HepG2 (cell line): ENCODE measurements around the gene ABCG4. TPM values are rescaled to one million over a fixed set of nuclear protein-coding genes. Genes with fewer than 3 reads are reported as not detected.

Experiments
- ARID5B ChIP-seq: IDR thresholded peaks from 2 replicates; pipeline ENCODE4 v1.4.0; 2020; ENCODE audit warnings: mild to moderate bottlenecking, missing genetic modification reagents
- BATF2 ChIP-seq: sonication (generic); formaldehyde crosslinking; IDR thresholded peaks from 2 replicates; pipeline ENCODE4 v1.8.0; 2022; ENCODE audit warnings: mild to moderate bottlenecking, missing genetic modification reagents, moderate library complexity
- CSRNP2 ChIP-seq: sonication (generic); formaldehyde crosslinking; conservative IDR thresholded peaks from 2 replicates; pipeline ENCODE4 v1.8.0; 2022; ENCODE audit warnings: low read depth, missing genetic modification reagents
- GATAD1 ChIP-seq: IDR thresholded peaks from 2 replicates; pipeline ENCODE4 v1.6.1; 2016; ENCODE audit warnings: missing genetic modification reagents, missing compliant biosample characterization
- HIVEP1 ChIP-seq: sonication (generic); formaldehyde crosslinking; IDR thresholded peaks from 2 replicates; pipeline ENCODE4 v1.4.0; 2020; ENCODE audit warnings: mild to moderate bottlenecking, missing genetic modification reagents
- KLF11 ChIP-seq: IDR thresholded peaks from 2 replicates; pipeline ENCODE4 v1.6.1; 2016; ENCODE audit warnings: missing compliant biosample characterization
- PATZ1 ChIP-seq: sonication (generic); formaldehyde crosslinking; IDR thresholded peaks from 2 replicates; pipeline ENCODE4 v1.4.0; 2020; ENCODE audit warnings: missing genetic modification reagents
- RAD21 ChIP-seq: fragments of 450-650 bp; formaldehyde crosslinking; IDR thresholded peaks from 2 replicates; pipeline ENCODE4 v1.5.0; 2020; ENCODE audit warnings: mild to moderate bottlenecking
- RBM22 ChIP-seq: fragments of 200-400 bp; formaldehyde crosslinking; optimal IDR thresholded peaks from 2 replicates; pipeline ENCODE3; 2017; ENCODE audit warnings: mild to moderate bottlenecking, low read length, moderate library complexity
- SMC3 ChIP-seq: IDR thresholded peaks from 2 replicates; pipeline ENCODE4 v1.6.1; 2011; ENCODE audit warnings: low read length, improper control_type of control experiment
- SOX13 ChIP-seq, 3 experiments: fragments of 450-650 bp in 1 of 3; sonication (generic) in 1 of 3; formaldehyde crosslinking in 1 of 3; IDR thresholded peaks in 2 of 3; conservative IDR thresholded peaks in 1 of 3; 2 replicates each; pipeline versions ENCODE4 v1.5.0 to v1.6.1; 2016 to 2020; ENCODE audit warnings: antibody characterized with exemption in 1 of 3, mild to moderate bottlenecking in 1 of 3, missing compliant biosample characterization in 1 of 3, missing genetic modification reagents in 1 of 3, moderate library complexity in 1 of 3
- ZFP37 ChIP-seq: sonication (generic); formaldehyde crosslinking; IDR thresholded peaks from 2 replicates; pipeline ENCODE4 v1.4.0; 2020; ENCODE audit warnings: missing genetic modification reagents, borderline replicate concordance
- ZFY ChIP-seq: sonication (generic); formaldehyde crosslinking; IDR thresholded peaks from 2 replicates; pipeline ENCODE4 v1.4.0; 2020; ENCODE audit warnings: missing genetic modification reagents
- ZNF205 ChIP-seq: IDR thresholded peaks from 2 replicates; pipeline ENCODE4 v1.6.1; 2018; ENCODE audit warnings: missing biosample characterization, missing genetic modification reagents
- ZNF678 ChIP-seq: sonication (generic); formaldehyde crosslinking; IDR thresholded peaks from 2 replicates; pipeline ENCODE4 v1.4.0; 2020; ENCODE audit warnings: mild to moderate bottlenecking, missing genetic modification reagents
- ZXDC ChIP-seq: sonication (generic); formaldehyde crosslinking; IDR thresholded peaks from 2 replicates; pipeline ENCODE4 v1.5.0; 2020; ENCODE audit warnings: mild to moderate bottlenecking, missing genetic modification reagents
- polyA plus RNA-seq, 8 experiments: library from polyadenylated mRNA; depleted of rRNA in 3 of 8; stranded (reverse) in 7 of 8; unstranded in 1 of 8; fragments of >200 nt; fragmentation: Illumina TruSeq in 4 of 8; extraction: Trizol in 4 of 8; gene quantifications; 2 replicates each; pipeline versions ENCODE4 v1.2.1 to v1.2.3, GENCODE V29; 2011 to 2016; ENCODE audit warnings: low read depth in 4 of 8, missing spikeins in 1 of 8, mixed read lengths in 1 of 8; ENCODE audit not compliant: insufficient read depth in 1 of 8
- total RNA-seq, 5 experiments: library from RNA; depleted of rRNA; stranded (reverse); fragments of >200 nt; fragmentation: Illumina TruSeq; extraction: Trizol; gene quantifications; 2 replicates each; pipeline ENCODE4 v1.2.3, GENCODE V29; 2016; ENCODE audit warnings: low read depth in 1 of 5

ABCG4 gene
- total and polyA plus RNA-seq, 2 of the 13 experiments (the other 11 are each of a cell fraction or from before 2014, with no cell fraction given): not detected

- TF ChIP-seq ZNF205 (CRISPR knock-in tag): no peak
- TF ChIP-seq PATZ1 (CRISPR knock-in tag): peak; percentile 72
- TF ChIP-seq SMC3: no peak
- no peak for TF ChIP-seq ZNF678 (CRISPR knock-in tag)
- TF ChIP-seq ZFY (CRISPR knock-in tag): peak; percentile 57
- no peak for TF ChIP-seq BATF2 (CRISPR knock-in tag)
- TF ChIP-seq ZXDC (CRISPR knock-in tag): 0 out of 2 replicates have a peak, but pooled peaks have one; percentile 43
- no peak for TF ChIP-seq SOX13 (IDR thresholded peaks at IDR 0.05)
- TF ChIP-seq SOX13 (CRISPR knock-in tag; conservative IDR thresholded peaks at IDR 0.05 in 1 of 2, IDR thresholded peaks at IDR 0.05 in 1 of 2): no peak
- TF ChIP-seq HIVEP1 (CRISPR knock-in tag): no peak
- TF ChIP-seq ZFP37 (CRISPR knock-in tag): peak; percentile 4; the same call in 1 of the 2 replicates
- no peak for TF ChIP-seq RBM22
- no peak; the same call in 1 of the 2 replicates for TF ChIP-seq ARID5B (CRISPR knock-in tag)
- no peak for TF ChIP-seq KLF11
- TF ChIP-seq GATAD1 (CRISPR knock-in tag): no peak; the same call in 1 of the 2 replicates
- TF ChIP-seq RAD21 (CRISPR knock-in tag): 0 out of 2 replicates have a peak, but pooled peaks have one; percentile 9
- no peak for TF ChIP-seq CSRNP2 (CRISPR knock-in tag)
Observed at GRCh38 chr11:119106564-119107537, 42.0 kb upstream of the ABCG4 start, which contains the start of gene C2CD2L (continued).
